Islet of Langerhans (tissue), 1 donor: ENCODE data around the gene GNG11.

Experiments
- FAIRE-seq: peaks from one replicate; lab custom pipeline; 2011; peaks lifted over from hg19 to GRCh38; lab: Jason Lieb, UNC

Gene GNG11

GRCh38 chr7:93948873-93949272 lies 27.3 kb downstream of the GNG11 start:
- FAIRE-seq, result no peak

GRCh38 chr7:93949423-93949822 lies 27.9 kb downstream of the GNG11 start:
- no peak for FAIRE-seq

- no peak for FAIRE-seq
These were observed 33.8 kb downstream of the GNG11 start for GRCh38 chr7:93955304-93955703.

GRCh38 chr7:93957767-93958166 lies 36.2 kb downstream of the GNG11 start:
- no peak for FAIRE-seq

- FAIRE-seq, result no peak
These were observed 36.7 kb downstream of the GNG11 start for GRCh38 chr7:93958216-93958615.

GRCh38 chr7:93958651-93959050 lies 37.1 kb downstream of the GNG11 start:
- no peak for FAIRE-seq

GRCh38 chr7:93960986-93961385 lies 39.5 kb downstream of the GNG11 start:
- FAIRE-seq, result no peak

- FAIRE-seq, result no peak
These were observed 42.7 kb downstream of the GNG11 start for GRCh38 chr7:93964262-93964661.

GRCh38 chr7:93964813-93965212 lies 43.3 kb downstream of the GNG11 start:
- no peak for FAIRE-seq

- FAIRE-seq, result no peak
These were observed 47.5 kb downstream of the GNG11 start for GRCh38 chr7:93968911-93969620.

GRCh38 chr7:93972029-93972725 lies 50.6 kb downstream of the GNG11 start:
- FAIRE-seq, result peak; percentile 5

GRCh38 chr7:93973134-93973533 lies 51.6 kb downstream of the GNG11 start:
- no peak for FAIRE-seq

GRCh38 chr7:93977211-93977950 lies 55.8 kb downstream of the GNG11 start:
- FAIRE-seq, result no peak
